Trophoblast cell (in vitro differentiated cells and primary cell): Measurements from ENCODE around the gene EFR3B.

ENCODE experiments used
- DNase-seq, 2 donors: peaks; one replicate each; pipeline ENCODE4 v3.0.0-alpha.2; 2016
- H2AFZ ChIP-seq: 2 replicates; pipeline ENCODE4 v1.6.1; 2013; ENCODE audit warnings: low read length, moderate library complexity, mild to moderate bottlenecking; ENCODE audit not compliant: insufficient read depth, poor library complexity
- H2AK5ac ChIP-seq: 2 replicates; pipeline ENCODE4 v1.6.1; 2013; ENCODE audit warnings: mild to moderate bottlenecking, low read length
- H2BK120ac ChIP-seq: 2 replicates; pipeline ENCODE4 v1.6.1; 2013; ENCODE audit warnings: low read length, mild to moderate bottlenecking, moderate library complexity; ENCODE audit not compliant: insufficient read depth, poor library complexity
- H2BK12ac ChIP-seq: 2 replicates; pipeline ENCODE4 v1.6.1; 2013; ENCODE audit warnings: mild to moderate bottlenecking, low read length, moderate library complexity
- H2BK5ac ChIP-seq: 2 replicates; pipeline ENCODE4 v1.6.1; 2013; ENCODE audit warnings: low read length, low read depth, moderate library complexity, mild to moderate bottlenecking; ENCODE audit not compliant: poor library complexity
- H3K14ac ChIP-seq: 2 replicates; pipeline ENCODE4 v1.6.1; 2013; ENCODE audit warnings: mild to moderate bottlenecking, low read length
- H3K18ac ChIP-seq: 2 replicates; pipeline ENCODE4 v1.6.1; 2013; ENCODE audit warnings: mild to moderate bottlenecking, low read length
- H3K23ac ChIP-seq: 2 replicates; pipeline ENCODE4 v1.6.1; 2013; ENCODE audit warnings: low read length
- H3K27ac ChIP-seq: 2 replicates; pipeline ENCODE4 v1.5.1; 2013; ENCODE audit warnings: low read depth, mild to moderate bottlenecking, inconsistent platforms, low read length, moderate library complexity
- H3K27me3 ChIP-seq: 2 replicates; pipeline ENCODE4 v1.6.1; 2013; ENCODE audit warnings: inconsistent platforms, mild to moderate bottlenecking, low read length, moderate library complexity; ENCODE audit not compliant: insufficient read depth
- H3K36me3 ChIP-seq, 2 experiments: 1 replicate in 1 of 2; 2 replicates in 1 of 2; pipeline ENCODE4 v1.6.1; 2013; ENCODE audit warnings: low read length in 2 of 2, mild to moderate bottlenecking in 2 of 2, moderate library complexity in 1 of 2; ENCODE audit not compliant: insufficient read depth in 2 of 2, control insufficient read depth in 1 of 2
- H3K4ac ChIP-seq: 2 replicates; pipeline ENCODE4 v1.6.1; 2013; ENCODE audit warnings: low read depth, mild to moderate bottlenecking, low read length, moderate library complexity
- H3K4me1 ChIP-seq, 2 experiments: 1 replicate in 1 of 2; 2 replicates in 1 of 2; pipeline ENCODE4 v1.6.1; 2013; ENCODE audit warnings: low read length in 2 of 2, mild to moderate bottlenecking in 2 of 2, moderate library complexity in 1 of 2; ENCODE audit not compliant: insufficient read depth in 2 of 2, control insufficient read depth in 1 of 2
- H3K4me2 ChIP-seq: 2 replicates; pipeline ENCODE4 v1.6.1; 2013; ENCODE audit warnings: inconsistent platforms, mild to moderate bottlenecking, low read length, moderate library complexity
- H3K4me3 ChIP-seq: 2 replicates; pipeline ENCODE4 v1.5.1; 2013; ENCODE audit warnings: mild to moderate bottlenecking, low read depth, low read length, inconsistent platforms
- H3K79me1 ChIP-seq: one replicate; pipeline ENCODE4 v1.6.1; 2013; ENCODE audit warnings: low read length
- H3K79me2 ChIP-seq: 2 replicates; pipeline ENCODE4 v1.6.1; 2013; ENCODE audit warnings: low read length, mild to moderate bottlenecking; ENCODE audit not compliant: control insufficient read depth, insufficient read depth, poor library complexity
- H3K9ac ChIP-seq: 2 replicates; pipeline ENCODE4 v1.6.1; 2013; ENCODE audit warnings: mild to moderate bottlenecking, low read length
- H3K9me3 ChIP-seq: 2 replicates; pipeline ENCODE4 v1.6.1; 2013; ENCODE audit warnings: low read depth, mild to moderate bottlenecking, control low read depth, inconsistent platforms, low read length; ENCODE audit not compliant: insufficient read depth
- H4K12ac ChIP-seq: 2 replicates; pipeline ENCODE4 v1.6.1; 2013; ENCODE audit warnings: low read depth, mild to moderate bottlenecking, low read length, moderate library complexity
- H4K8ac ChIP-seq: 2 replicates; pipeline ENCODE4 v1.6.1; 2013; ENCODE audit warnings: low read depth, mild to moderate bottlenecking, low read length, moderate library complexity
- H4K91ac ChIP-seq: one replicate; pipeline ENCODE4 v1.6.1; 2013; ENCODE audit warnings: low read depth, mild to moderate bottlenecking, low read length, moderate library complexity
- WGBS: extraction: QIAGEN DNeasy Blood & Tissue Kit; methylation state at CpG from one replicate; pipeline ENCODE4 v1.1.7; 2013; ENCODE audit warnings: missing lambda C conversion rate; ENCODE audit not compliant: insufficient read length, insufficient coverage; ENCODE audit errors: extremely low coverage; 5-methylcytosine and 5-hydroxymethylcytosine counted together

Gene EFR3B

DNA sequence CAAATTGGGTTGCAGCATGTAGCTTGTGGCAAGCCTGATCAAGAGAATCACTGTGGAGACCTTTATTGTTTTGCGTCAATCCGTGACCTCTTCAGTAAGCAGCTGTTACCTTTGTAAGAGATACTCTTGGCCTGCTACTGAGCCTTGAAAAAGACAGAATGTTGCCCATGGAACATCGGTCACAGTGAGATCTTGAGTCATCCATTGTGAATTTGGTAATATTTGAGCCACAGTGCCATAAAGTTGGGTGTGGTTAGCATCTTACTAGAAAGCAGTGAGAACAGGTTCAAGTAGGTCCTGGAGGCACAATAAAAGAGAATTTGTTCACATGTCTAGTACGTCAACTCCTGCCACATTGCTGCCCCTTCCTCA, 12.7 kb upstream of the EFR3B start:
- Histone ChIP-seq H4K12ac (no peak overlapping the region), H4K8ac (no peak overlapping the region), H3K27me3 (peaks cover 2% of the 10 kb centered on the region), H3K4me3 (no peak overlapping the region), H3K79me2 (no peaks in the 10 kb centered on the region), H3K14ac (no peak overlapping the region), H3K36me3 (no peaks in the 10 kb centered on the region), H3K79me1 (no peaks in the 10 kb centered on the region), H3K9me3 (peaks cover 2% of the 10 kb centered on the region), H3K4me1 (peaks cover 0 to 3% of the 10 kb centered on the region in 2 experiments), H4K91ac (no peak overlapping the region), H3K23ac (no peak overlapping the region), H3K4me2 (no peak overlapping the region), H2AK5ac (no peak overlapping the region), H2BK5ac (no peak overlapping the region), H3K27ac (no peak overlapping the region), H3K4ac (no peak overlapping the region), H2BK120ac (no peak overlapping the region), H3K18ac (no peak overlapping the region), H2AFZ (no peak overlapping the region), H2BK12ac (no peak overlapping the region), H3K9ac (no peak overlapping the region)
- DNase-seq, result no peak
- WGBS, result no CpG with 5 or more reads among the region's 4 CpGs

DNA sequence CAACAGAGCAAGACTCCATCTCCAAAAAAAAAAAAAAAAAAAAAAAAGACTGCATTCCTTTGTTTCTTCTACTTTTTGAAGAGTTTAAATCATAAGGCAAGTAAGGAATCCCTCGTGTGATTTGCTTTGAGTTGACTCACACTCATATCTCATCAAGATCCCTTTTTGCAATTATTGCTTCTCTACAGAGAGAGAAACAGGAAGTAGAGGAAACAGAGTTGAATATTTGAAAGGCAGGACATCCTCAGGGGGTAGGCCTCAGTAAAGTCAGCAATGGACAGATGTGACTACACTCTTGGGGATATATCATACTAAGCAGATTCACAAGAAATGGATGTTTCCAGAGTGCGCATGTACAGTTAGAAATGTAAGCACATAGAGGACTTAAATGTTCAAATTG, 11.2 kb upstream of the EFR3B start:
- no peak overlapping the region for H3K27ac ChIP-seq
- no peaks in the 10 kb centered on the region for H3K36me3 ChIP-seq
- no peak overlapping the region for H3K18ac ChIP-seq
- no peak overlapping the region for H2BK12ac ChIP-seq
- WGBS, result no CpG with 5 or more reads among the region's 2 CpGs
- no peak overlapping the region for H3K4ac ChIP-seq
- DNase-seq, result peak in 1 of 2 donors; percentile 62
- H3K9ac ChIP-seq, result no peak overlapping the region
- peaks cover 0 to 3% of the 10 kb centered on the region in 2 experiments for H3K4me1 ChIP-seq
- no peak overlapping the region for H2BK120ac ChIP-seq
- no peak overlapping the region for H4K91ac ChIP-seq
- no peak overlapping the region for H2AFZ ChIP-seq
- no peak overlapping the region for H3K4me2 ChIP-seq
- H3K9me3 ChIP-seq, result peaks cover 2% of the 10 kb centered on the region
- H4K8ac ChIP-seq, result no peak overlapping the region
- H3K23ac ChIP-seq, result no peak overlapping the region
- H3K4me3 ChIP-seq, result no peak overlapping the region
- peaks cover 2% of the 10 kb centered on the region for H3K27me3 ChIP-seq
- no peak overlapping the region for H4K12ac ChIP-seq
- no peak overlapping the region for H3K14ac ChIP-seq
- H2BK5ac ChIP-seq, result no peak overlapping the region
- H3K79me2 ChIP-seq, result no peaks in the 10 kb centered on the region
- no peaks in the 10 kb centered on the region for H3K79me1 ChIP-seq
- H2AK5ac ChIP-seq, result no peak overlapping the region

DNA sequence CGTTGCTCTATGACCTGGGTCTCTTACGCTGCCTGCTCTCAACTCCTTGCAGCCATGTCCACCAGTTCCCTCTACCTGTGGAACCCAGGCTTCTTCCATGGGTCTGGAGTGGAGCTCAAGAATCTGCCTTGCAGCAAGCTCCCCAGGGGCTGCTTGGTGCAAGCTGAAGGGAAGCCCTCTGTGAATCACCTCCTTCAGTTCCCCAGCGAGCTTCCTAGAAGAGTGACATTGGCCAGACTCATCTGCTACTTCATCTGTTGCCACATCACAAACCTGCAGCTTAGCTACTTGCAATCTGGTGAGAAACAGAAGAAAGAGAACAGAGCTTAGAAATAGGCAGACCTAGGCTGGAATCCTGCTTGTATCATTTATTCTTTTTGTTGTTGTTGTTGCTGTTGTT, 9.8 kb upstream of the EFR3B start:
- Histone ChIP-seq H4K8ac (no peak overlapping the region), H3K4me3 (no peak overlapping the region), H3K79me2 (no peaks in the 10 kb centered on the region), H2AFZ (no peak overlapping the region), H2BK12ac (no peak overlapping the region), H2AK5ac (no peak overlapping the region), H3K4ac (no peak overlapping the region), H3K79me1 (no peaks in the 10 kb centered on the region), H3K9me3 (peaks cover 2% of the 10 kb centered on the region), H3K27ac (no peak overlapping the region), H2BK5ac (no peak overlapping the region), H2BK120ac (no peak overlapping the region), H3K23ac (no peak overlapping the region), H3K27me3 (no peaks in the 10 kb centered on the region), H3K14ac (no peak overlapping the region), H4K91ac (no peak overlapping the region), H3K18ac (no peak overlapping the region), H4K12ac (no peak overlapping the region), H3K9ac (no peak overlapping the region), H3K4me2 (no peak overlapping the region), H3K36me3 (no peaks in the 10 kb centered on the region), H3K4me1 (peaks cover 0 to 7% of the 10 kb centered on the region in 2 experiments)
- DNase-seq, result peak in 1 of 2 donors; percentile 46
- WGBS, result no CpG with 5 or more reads among the region's 3 CpGs

DNA sequence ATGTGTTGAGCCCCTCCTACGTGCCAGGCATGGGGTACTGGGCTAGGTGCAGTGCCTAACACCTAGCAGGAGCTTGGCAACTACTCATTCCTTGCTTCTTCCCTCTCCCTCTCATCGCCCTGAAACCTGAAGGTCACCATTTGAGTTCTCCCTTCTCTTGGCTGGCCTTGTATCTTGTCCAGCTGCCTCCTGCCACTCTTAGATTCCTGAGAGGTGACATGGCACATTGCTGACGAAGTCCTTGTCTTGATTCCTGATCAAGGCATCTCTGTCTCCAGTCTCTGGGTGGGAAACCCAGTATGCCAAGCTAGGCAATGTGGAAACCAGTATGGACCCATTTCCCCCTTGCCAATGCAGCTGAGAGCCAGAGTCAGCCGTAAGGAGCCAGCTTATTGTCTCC, 9.0 kb upstream of the EFR3B start:
- H2AFZ ChIP-seq, result no peak overlapping the region
- no peak overlapping the region for H4K12ac ChIP-seq
- H3K36me3 ChIP-seq, result no peaks in the 10 kb centered on the region
- H3K79me2 ChIP-seq, result no peaks in the 10 kb centered on the region
- no peak overlapping the region for H4K8ac ChIP-seq
- H4K91ac ChIP-seq, result no peak overlapping the region
- peak; percentile 53 to 79 for DNase-seq
- H3K27ac ChIP-seq, result no peak overlapping the region
- H3K9me3 ChIP-seq, result peaks cover 2% of the 10 kb centered on the region
- no peak overlapping the region for H3K9ac ChIP-seq
- no peak overlapping the region for H2BK5ac ChIP-seq
- no peaks in the 10 kb centered on the region for H3K27me3 ChIP-seq
- WGBS, result no CpG with 5 or more reads among the region's 4 CpGs
- no peak overlapping the region for H2BK120ac ChIP-seq
- H3K4ac ChIP-seq, result no peak overlapping the region
- no peak overlapping the region for H3K18ac ChIP-seq
- H2AK5ac ChIP-seq, result no peak overlapping the region
- H3K4me3 ChIP-seq, result no peak overlapping the region
- no peak overlapping the region for H3K14ac ChIP-seq
- H3K23ac ChIP-seq, result no peak overlapping the region
- no peak overlapping the region for H2BK12ac ChIP-seq
- H3K79me1 ChIP-seq, result no peaks in the 10 kb centered on the region
- H3K4me1 ChIP-seq, result peaks cover 0 to 7% of the 10 kb centered on the region in 2 experiments
- no peak overlapping the region for H3K4me2 ChIP-seq
